Epithelial cell of esophagus (primary cell): ENCODE data around the gene LIPC.

ENCODE experiments used
- DNase-seq: peaks from one replicate; pipeline ENCODE4 v3.0.0; 2010; ENCODE audit warnings: low read depth
- H3K4me3 ChIP-seq: 2 replicates; pipeline ENCODE4 v1.5.1; 2011; ENCODE audit warnings: mild to moderate bottlenecking, low read length, control low read depth
- TF ChIP-seq, protein P1 (sequence below): IDR thresholded peaks from 2 replicates; pipeline ENCODE4 v1.5.1; 2011; ENCODE audit warnings: low read depth, mild to moderate bottlenecking, low read length, control low read depth, inconsistent platforms; ENCODE audit not compliant: insufficient read depth; ENCODE audit errors: missing control alignments

Gene LIPC

DNA sequence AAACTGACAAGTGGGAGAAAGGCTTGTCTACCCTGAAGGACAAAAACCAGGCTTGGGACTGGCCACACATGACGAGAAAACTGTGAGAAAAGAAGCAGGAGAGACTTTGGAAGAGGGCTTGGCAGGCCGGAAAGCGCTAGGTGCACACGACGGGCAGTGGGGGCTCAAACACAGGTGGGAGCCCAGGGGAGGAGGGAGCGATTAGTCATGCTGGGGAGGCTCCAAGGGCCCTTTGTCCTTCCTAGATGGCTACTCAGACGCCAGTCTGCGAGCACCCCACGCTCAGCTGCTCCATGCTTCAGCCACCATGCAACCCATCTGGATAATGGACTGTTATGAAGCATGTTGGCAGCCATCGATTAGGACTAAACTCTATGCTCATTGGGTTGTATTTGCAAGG is 17.1 kb downstream of the LIPC start:
- TF ChIP-seq, protein P1, sequence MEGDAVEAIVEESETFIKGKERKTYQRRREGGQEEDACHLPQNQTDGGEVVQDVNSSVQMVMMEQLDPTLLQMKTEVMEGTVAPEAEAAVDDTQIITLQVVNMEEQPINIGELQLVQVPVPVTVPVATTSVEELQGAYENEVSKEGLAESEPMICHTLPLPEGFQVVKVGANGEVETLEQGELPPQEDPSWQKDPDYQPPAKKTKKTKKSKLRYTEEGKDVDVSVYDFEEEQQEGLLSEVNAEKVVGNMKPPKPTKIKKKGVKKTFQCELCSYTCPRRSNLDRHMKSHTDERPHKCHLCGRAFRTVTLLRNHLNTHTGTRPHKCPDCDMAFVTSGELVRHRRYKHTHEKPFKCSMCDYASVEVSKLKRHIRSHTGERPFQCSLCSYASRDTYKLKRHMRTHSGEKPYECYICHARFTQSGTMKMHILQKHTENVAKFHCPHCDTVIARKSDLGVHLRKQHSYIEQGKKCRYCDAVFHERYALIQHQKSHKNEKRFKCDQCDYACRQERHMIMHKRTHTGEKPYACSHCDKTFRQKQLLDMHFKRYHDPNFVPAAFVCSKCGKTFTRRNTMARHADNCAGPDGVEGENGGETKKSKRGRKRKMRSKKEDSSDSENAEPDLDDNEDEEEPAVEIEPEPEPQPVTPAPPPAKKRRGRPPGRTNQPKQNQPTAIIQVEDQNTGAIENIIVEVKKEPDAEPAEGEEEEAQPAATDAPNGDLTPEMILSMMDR: no peak
- no peak for DNase-seq
- no peak overlapping the region for H3K4me3 ChIP-seq

DNA sequence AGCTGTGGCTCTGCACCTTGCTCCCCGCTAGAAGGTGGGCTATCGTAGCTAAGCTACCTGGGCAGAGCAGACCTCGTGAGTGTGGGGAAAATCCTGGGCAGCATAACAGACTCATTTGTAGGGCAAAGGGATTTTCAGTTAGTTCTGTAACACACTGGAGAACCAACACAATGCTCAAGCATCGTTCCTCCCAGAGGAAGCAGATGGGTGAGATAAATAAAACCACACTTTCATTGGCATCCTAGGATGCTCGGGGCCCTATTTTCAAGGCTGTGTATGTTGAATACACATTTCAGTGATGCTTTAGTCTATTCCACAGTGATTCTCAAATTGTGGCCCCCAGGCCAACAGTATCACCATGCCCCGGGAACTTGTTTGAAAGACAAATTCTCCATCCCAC is 20.0 kb downstream of the LIPC start:
- TF ChIP-seq, protein P1: no peak
- DNase-seq: no peak
- H3K4me3 ChIP-seq: no peak overlapping the region

DNA sequence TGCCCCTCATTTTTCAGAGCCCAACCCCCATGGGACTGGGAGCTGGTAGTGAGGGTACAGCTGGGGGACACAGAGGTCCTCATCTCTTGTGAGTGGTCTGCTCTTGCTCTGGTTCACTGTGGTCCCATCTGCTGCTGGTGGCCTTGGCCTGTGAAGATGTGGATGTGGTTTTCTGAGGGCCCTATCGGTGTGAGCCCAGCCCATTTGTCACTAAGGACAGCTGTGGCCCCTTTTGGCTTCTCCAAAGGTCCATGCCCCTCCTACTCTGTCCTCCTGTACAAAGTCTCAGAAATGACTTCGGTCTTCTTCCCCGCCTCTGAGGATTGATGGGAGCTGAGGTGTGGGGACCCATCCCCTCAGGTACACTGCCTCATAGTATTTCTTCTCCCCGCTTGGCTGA is 21.0 kb downstream of the LIPC start:
- DNase-seq: no peak
- no peak overlapping the region for H3K4me3 ChIP-seq
- TF ChIP-seq, protein P1: no peak

DNA sequence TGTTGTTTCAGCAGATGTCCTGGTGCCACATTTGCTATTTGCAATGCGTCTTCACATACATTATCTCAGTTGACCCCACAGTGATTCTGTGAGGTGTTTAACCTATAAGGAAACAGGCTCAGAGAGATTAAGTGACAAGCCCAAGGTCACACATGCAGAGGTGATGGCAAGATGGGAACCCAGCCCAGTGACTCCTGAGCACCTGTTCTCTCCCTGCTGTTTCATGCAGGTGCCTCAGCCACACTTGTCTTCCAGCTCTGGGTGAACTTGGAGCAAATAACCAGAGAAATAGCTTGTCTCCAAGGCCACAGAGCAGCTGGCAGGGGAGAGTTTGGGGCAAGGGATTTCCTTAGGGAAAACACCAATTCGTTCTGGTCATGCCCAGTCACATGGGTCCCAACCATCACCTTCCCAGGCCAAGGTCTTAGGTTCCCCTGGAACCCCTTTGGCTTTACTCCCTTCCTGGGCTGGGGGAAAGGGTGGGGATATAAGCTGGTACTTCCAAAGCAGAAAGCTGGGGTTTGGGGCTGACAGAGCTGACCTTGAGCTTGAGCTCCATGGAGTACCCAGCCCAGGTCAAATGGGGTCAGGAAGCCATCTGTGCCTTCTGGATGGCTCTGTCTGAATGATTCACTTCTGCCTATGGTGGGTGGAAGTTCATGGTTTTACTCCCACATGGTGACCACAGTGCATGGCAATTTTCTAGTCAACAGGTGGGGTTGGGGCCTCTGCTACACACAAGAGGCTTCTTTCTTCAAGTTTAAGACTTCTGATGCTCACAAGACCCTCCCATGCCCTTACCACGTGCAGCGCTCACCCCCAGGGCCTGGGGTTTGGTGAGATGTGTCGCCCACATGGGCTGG is 22.4 kb downstream of the LIPC start:
- no peak for DNase-seq
- TF ChIP-seq, protein P1: no peak
- no peak overlapping the region for H3K4me3 ChIP-seq

DNA sequence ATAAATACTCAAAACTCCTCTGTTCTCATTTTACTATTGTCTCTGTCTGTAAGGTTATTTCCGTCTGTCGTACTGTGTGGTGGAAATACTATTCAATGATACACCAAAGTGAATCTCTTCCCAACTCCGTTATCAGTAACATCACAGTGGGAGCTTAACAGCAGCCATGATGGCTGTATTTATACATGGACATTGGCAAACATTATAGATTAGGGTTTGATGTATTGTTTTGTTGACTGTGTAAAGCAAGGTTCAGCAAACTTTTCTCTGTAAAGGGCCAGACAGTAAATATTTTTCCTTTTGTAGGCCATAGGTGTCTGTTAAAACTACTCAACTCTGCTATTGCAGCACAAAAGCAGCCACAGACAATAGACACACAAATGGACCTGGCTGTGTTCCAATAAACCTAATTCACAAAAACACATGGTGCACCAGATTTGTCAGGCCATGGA is 23.2 kb downstream of the LIPC start:
- TF ChIP-seq, protein P1: no peak
- H3K4me3 ChIP-seq: no peak overlapping the region
- no peak for DNase-seq

DNA sequence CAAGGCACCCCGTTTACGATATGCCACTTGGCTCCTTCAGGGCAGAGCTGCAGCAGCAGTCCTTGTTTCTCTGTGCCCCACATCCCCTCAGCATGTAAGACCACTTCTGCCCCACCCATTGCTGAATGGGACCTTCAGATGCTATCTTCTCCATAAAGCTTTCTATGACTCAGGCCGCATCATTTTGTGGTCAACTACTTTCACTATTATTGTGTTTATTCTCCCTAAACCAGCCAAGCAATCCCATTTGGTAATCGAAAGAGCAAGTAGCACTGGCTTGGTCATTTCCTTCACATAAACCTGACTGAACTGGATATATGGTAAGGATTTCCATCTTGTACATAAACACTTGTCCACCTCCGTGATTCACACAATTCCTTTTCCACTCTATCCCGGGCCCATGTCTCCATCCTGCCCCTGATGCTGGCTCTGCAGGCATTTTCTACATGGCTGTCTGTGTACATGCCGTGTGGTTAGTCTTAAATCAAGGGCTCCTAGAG is 25.7 kb downstream of the LIPC start:
- DNase-seq: peak; percentile 61
- no peak overlapping the region for H3K4me3 ChIP-seq
- TF ChIP-seq, protein P1: no peak
